ENCODE measurements around the gene TECTA.
"Not testable (repeated sequence)": the region's sequence is repeated elsewhere in the genome, so short reads cannot be mapped to it uniquely, and the experiment has no call there.

Gene TECTA

GRCh38 chr11:121235057-121235456 is 134.0 kb downstream of the TECTA start:
- DNase-seq (ENCODE audit: low read depth), result no peak

DNA sequence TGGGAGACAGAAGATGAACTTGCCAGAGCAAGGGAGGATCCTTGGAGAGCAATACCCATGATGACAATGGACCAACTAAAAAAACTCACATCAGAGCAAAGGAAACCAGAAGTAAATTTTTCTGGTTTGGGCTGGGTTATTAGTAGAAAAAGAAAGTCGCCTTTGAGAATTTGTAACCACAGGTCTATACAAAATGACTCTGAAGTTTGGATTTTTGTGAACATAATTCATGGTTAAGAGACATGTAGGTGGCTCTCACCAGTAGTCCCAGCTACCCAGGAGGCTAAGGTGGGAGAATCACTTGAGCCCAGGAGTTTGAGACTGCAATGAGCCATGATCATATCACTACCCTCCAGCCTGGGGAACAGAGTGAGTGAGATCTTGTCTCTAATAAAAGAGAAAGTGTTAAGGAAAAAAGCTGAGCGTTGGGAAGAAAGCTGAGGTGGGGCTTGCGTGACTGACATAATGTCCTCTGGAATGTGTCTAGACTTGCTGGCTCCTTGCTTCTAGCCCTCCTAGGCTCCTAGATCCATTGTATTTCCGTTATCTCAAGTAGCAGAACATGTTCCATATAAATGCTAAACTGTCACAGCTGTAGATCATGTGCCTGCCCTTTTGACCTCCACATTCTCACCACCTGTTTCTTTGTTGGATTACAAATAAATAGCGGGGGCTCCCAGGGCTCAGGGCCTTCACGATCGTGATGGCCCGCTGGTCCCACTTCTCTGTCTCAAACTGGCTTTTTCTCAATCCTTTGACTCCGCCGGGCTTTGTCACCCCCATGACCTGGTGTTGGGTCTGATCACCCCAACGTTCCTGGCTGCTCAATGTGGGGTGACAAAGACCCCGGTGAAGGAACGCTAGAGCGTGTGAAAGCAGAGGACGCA is 135.3 kb downstream of the TECTA start:
- no peak for DNase-seq (ENCODE audit: low read depth)

DNA sequence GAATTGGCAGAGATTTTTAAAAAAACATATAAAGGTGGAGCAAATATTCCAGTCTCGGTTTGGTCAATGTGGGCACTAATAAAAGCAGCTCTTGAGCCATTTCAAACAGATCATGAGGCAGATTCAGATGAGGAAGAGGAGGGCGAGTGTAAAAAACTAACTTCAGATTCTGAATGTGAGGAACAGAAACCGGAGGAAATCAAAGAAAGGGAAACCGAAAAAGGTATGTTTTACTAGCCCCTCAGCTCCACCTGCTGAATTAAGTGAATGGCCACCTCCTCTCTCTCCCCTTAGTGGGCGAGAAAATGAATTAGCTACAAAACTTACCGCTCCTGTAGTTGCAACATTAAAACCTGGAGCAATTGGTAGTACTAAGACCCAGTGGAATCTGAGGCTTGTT is 136.2 kb downstream of the TECTA start:
- not testable (repeated sequence) for DNase-seq (ENCODE audit: low read depth)

DNA sequence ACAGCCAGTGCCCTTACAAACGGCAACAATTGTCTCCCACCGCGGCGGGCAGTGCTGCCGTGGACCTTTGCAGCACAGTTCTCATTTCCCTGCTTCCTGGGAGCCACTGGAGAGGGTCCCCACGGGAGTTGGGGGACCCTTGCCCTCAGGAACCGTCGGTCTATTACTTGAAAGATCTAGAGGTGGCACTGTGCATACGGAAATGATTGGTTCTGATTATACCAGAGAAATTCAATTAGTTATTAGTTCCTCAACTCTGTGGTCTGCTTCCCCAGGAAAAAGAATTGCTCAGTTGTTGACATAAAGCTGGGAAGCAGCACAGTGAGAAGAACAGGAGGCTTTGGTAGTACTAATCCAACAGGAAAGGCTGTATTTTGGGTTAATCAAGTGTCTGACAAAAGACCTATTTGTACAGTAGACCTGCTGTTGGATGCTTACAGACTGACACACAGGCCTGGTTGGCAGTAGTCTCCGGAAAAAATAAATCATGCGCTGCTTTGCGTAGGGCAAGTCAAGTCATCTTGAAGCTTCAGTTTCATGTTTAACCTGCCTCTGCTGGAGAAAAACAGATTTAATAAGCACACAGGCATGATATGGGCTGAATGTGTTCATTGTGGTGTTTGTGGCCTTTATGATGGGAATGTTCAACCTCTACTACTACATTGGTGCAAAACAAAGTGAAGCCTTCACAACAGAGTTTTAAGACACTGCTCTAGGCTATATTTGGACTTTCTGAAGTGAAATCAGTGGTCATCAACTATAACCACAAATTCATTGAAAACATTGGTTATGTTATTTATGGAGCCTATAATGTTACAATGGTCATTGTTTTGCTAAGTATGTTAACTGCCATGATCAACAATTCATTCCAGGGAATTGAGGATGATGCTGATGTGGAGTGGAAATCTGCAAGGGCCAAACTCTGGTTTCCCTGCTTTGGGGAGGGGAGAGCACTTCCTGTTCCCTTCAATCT is 136.9 kb downstream of the TECTA start:
- DNase-seq (ENCODE audit: low read depth), result no peak

- DNase-seq (ENCODE audit: low read depth), result no peak
These were observed 137.9 kb downstream of the TECTA start for GRCh38 chr11:121238956-121239355.

- not testable (repeated sequence) for DNase-seq (ENCODE audit: low read depth)
These were observed 139.0 kb downstream of the TECTA start for GRCh38 chr11:121240001-121240400.

GRCh38 chr11:121240650-121241303 is 139.7 kb downstream of the TECTA start:
- DNase-seq (ENCODE audit: low read depth), result no peak

All from activated gamma-delta T cell treated with anti-CD3 and anti-CD28 coated beads, Interleukin-2, amount 50 U/mL, for 16 hours (primary cell).